ACC112 (cell line): ENCODE measurements around the gene ABR.

ENCODE experiments used
- H2AFZ ChIP-seq: fragments of 200-600 bp; sonication (generic); one replicate; pipeline ENCODE4 v1.6.0; 2017; ENCODE audit warnings: antibody characterized with exemption, low read length; ENCODE audit not compliant: unreplicated experiment
- H3K27ac ChIP-seq: fragments of 200-600 bp; sonication (generic); 2 replicates; pipeline ENCODE4 v1.5.1; 2014; ENCODE audit warnings: low read depth, mild to moderate bottlenecking, antibody characterized with exemption, low read length, moderate library complexity
- H3K27me3 ChIP-seq: fragments of 200-600 bp; sonication (generic); 2 replicates; pipeline ENCODE4 v1.6.1; 2014; ENCODE audit warnings: mild to moderate bottlenecking, antibody characterized with exemption, low read length, moderate library complexity, mixed read lengths; ENCODE audit not compliant: insufficient read depth
- H3K36me3 ChIP-seq: fragments of 200-600 bp; sonication (generic); 2 replicates; pipeline ENCODE4 v1.6.1; 2016; ENCODE audit warnings: mild to moderate bottlenecking, antibody characterized with exemption, low read length, moderate library complexity, mixed read lengths; ENCODE audit not compliant: insufficient read depth
- H3K4me1 ChIP-seq: fragments of 200-600 bp; sonication (generic); one replicate; pipeline ENCODE4 v1.6.1; 2016; ENCODE audit warnings: low read length, mixed read lengths; ENCODE audit not compliant: insufficient read depth, unreplicated experiment, control insufficient read depth
- H3K4me3 ChIP-seq: fragments of 200-600 bp; sonication (generic); 2 replicates; pipeline ENCODE4 v1.5.1; 2014; ENCODE audit warnings: mild to moderate bottlenecking, low read depth, low read length
- H3K79me2 ChIP-seq: fragments of 200-600 bp; sonication (generic); one replicate; pipeline ENCODE4 v1.6.0; 2016; ENCODE audit warnings: low read length; ENCODE audit not compliant: control insufficient read depth, unreplicated experiment, insufficient read depth

ABR gene

GRCh38 chr17:992933-993332 is 186.8 kb downstream of the ABR start:
- peaks cover 2% of the 10 kb centered on the region for H3K4me1 ChIP-seq
- no peaks in the 10 kb centered on the region for H3K27me3 ChIP-seq
- H3K36me3 ChIP-seq, result no peaks in the 10 kb centered on the region
- H2AFZ ChIP-seq, result no peak overlapping the region
- H3K4me3 ChIP-seq, result no peak overlapping the region
- H3K27ac ChIP-seq, result no peak overlapping the region
- H3K79me2 ChIP-seq, result peaks cover 10% of the 10 kb centered on the region

- H3K79me2 ChIP-seq, result no peaks in the 10 kb centered on the region
- no peaks in the 10 kb centered on the region for H3K27me3 ChIP-seq
- no peak overlapping the region for H2AFZ ChIP-seq
- no peaks in the 10 kb centered on the region for H3K36me3 ChIP-seq
- no peaks in the 10 kb centered on the region for H3K4me1 ChIP-seq
- H3K4me3 ChIP-seq, result no peak overlapping the region
- H3K27ac ChIP-seq, result no peak overlapping the region
Observed at GRCh38 chr17:988561-988960, 191.2 kb downstream of the ABR start.

GRCh38 chr17:987931-988330 is 191.8 kb downstream of the ABR start:
- Histone ChIP-seq H3K79me2 (no peaks in the 10 kb centered on the region), H3K4me3 (no peak overlapping the region), H3K27me3 (no peaks in the 10 kb centered on the region), H3K27ac (no peak overlapping the region), H3K36me3 (no peaks in the 10 kb centered on the region), H2AFZ (no peak overlapping the region), H3K4me1 (no peaks in the 10 kb centered on the region)

- Histone ChIP-seq H3K4me1 (no peaks in the 10 kb centered on the region), H3K27ac (no peak overlapping the region), H3K27me3 (no peaks in the 10 kb centered on the region), H3K36me3 (no peaks in the 10 kb centered on the region), H2AFZ (no peak overlapping the region), H3K4me3 (no peak overlapping the region), H3K79me2 (no peaks in the 10 kb centered on the region)
Observed at GRCh38 chr17:986322-986929, 193.4 kb downstream of the ABR start.

- no peaks in the 10 kb centered on the region for H3K4me1 ChIP-seq
- H3K4me3 ChIP-seq, result no peak overlapping the region
- no peak overlapping the region for H3K27ac ChIP-seq
- no peaks in the 10 kb centered on the region for H3K27me3 ChIP-seq
- H2AFZ ChIP-seq, result no peak overlapping the region
- H3K36me3 ChIP-seq, result no peaks in the 10 kb centered on the region
- H3K79me2 ChIP-seq, result no peaks in the 10 kb centered on the region
Observed at GRCh38 chr17:983921-984320, 195.9 kb downstream of the ABR start.

- H3K36me3 ChIP-seq, result no peaks in the 10 kb centered on the region
- peaks cover 16% of the 10 kb centered on the region for H3K79me2 ChIP-seq
- H3K4me3 ChIP-seq, result no peak overlapping the region
- no peaks in the 10 kb centered on the region for H3K27me3 ChIP-seq
- H3K27ac ChIP-seq, result no peak overlapping the region
- peak overlapping the region; percentile 64 for H2AFZ ChIP-seq
- peaks cover 7% of the 10 kb centered on the region for H3K4me1 ChIP-seq
Observed at GRCh38 chr17:981292-981658, 198.5 kb downstream of the ABR start.

GRCh38 chr17:980406-981291 is 199.1 kb downstream of the ABR start:
- Histone ChIP-seq H2AFZ (peak overlapping the region; percentile 77), H3K27me3 (no peaks in the 10 kb centered on the region), H3K36me3 (no peaks in the 10 kb centered on the region), H3K4me3 (peak overlapping the region; percentile 80), H3K4me1 (peaks cover 14% of the 10 kb centered on the region), H3K27ac (no peak overlapping the region), H3K79me2 (peaks cover 20% of the 10 kb centered on the region)

- H3K27me3 ChIP-seq, result no peaks in the 10 kb centered on the region
- H3K27ac ChIP-seq, result no peak within 1 kb of the TSS
- H2AFZ ChIP-seq, result peak within 1 kb of the TSS; percentile 77
- no peaks in the 10 kb centered on the region for H3K36me3 ChIP-seq
- H3K4me3 ChIP-seq, result peak within 1 kb of the TSS; percentile 94
- H3K4me1 ChIP-seq, result peaks cover 21% of the 10 kb centered on the region
- H3K79me2 ChIP-seq, result peaks cover 28% of the 10 kb centered on the region
Observed at GRCh38 chr17:979539-980405, 200.0 kb downstream of the ABR start, which contains the start of gene NXN. TSS of gene NXN (minus strand) at chr17:979776.

GRCh38 chr17:979212-979538 is 200.6 kb downstream of the ABR start:
- peak overlapping the region; percentile 64 for H2AFZ ChIP-seq
- H3K4me3 ChIP-seq, result peak overlapping the region; percentile 94
- H3K27me3 ChIP-seq, result no peaks in the 10 kb centered on the region
- no peak overlapping the region for H3K27ac ChIP-seq
- H3K79me2 ChIP-seq, result peaks cover 28% of the 10 kb centered on the region
- H3K4me1 ChIP-seq, result peaks cover 21% of the 10 kb centered on the region
- H3K36me3 ChIP-seq, result no peaks in the 10 kb centered on the region

- H3K27me3 ChIP-seq, result no peaks in the 10 kb centered on the region
- H3K4me3 ChIP-seq, result peak overlapping the region; percentile 82
- H3K4me1 ChIP-seq, result peaks cover 21% of the 10 kb centered on the region
- peak overlapping the region; percentile 67 for H2AFZ ChIP-seq
- H3K27ac ChIP-seq, result peak overlapping the region; percentile 5; the same call in 1 of the 2 replicates
- no peaks in the 10 kb centered on the region for H3K36me3 ChIP-seq
- H3K79me2 ChIP-seq, result peaks cover 28% of the 10 kb centered on the region
Observed at GRCh38 chr17:978103-979093, 201.4 kb downstream of the ABR start.
